Type B pancreatic cell (in vitro differentiated cells): ENCODE data around the gene FAM170B. TPM values are rescaled to one million over a fixed set of nuclear protein-coding genes. Genes with fewer than 3 reads are reported as not detected.
A peak's percentile ranks its signal among the peaks of the same experiment; 100 is the strongest.

Source experiments
- DNase-seq: peaks from one replicate; pipeline ENCODE4 v3.0.0; 2021; ENCODE audit warnings: mixed read lengths; ENCODE audit not compliant: unreplicated experiment; ENCODE audit errors: extremely low spot score
- H3K27ac Mint-ChIP-seq: 2 replicates; pipeline ENCODE4 v1.8.0; 2021; ENCODE audit warnings: mild to moderate bottlenecking, mixed read lengths
- H3K27me3 Mint-ChIP-seq: 2 replicates; pipeline ENCODE4 v1.8.0; 2021; ENCODE audit warnings: mixed read lengths
- H3K36me3 Mint-ChIP-seq: 2 replicates; pipeline ENCODE4 v1.8.0; 2021; ENCODE audit warnings: mixed read lengths
- H3K4me1 Mint-ChIP-seq: one replicate; pipeline ENCODE4 v1.8.0; 2021; ENCODE audit warnings: mixed read lengths; ENCODE audit not compliant: unreplicated experiment
- H3K4me3 Mint-ChIP-seq: 2 replicates; pipeline ENCODE4 v1.8.0; 2021; ENCODE audit warnings: mild to moderate bottlenecking, mixed read lengths
- H3K9me3 Mint-ChIP-seq: 2 replicates; pipeline ENCODE4 v1.8.0; 2021; ENCODE audit warnings: mixed read lengths
- total RNA-seq: library from RNA; stranded (reverse); gene quantifications from 2 replicates; pipeline ENCODE4 v1.2.1, GENCODE V29; 2021; ENCODE audit warnings: low replicate concordance
- TF ChIP-seq, protein P1 (sequence below): fragments of 200-600 bp; sonication (generic); conservative IDR thresholded peaks from 2 replicates; pipeline ENCODE4 v1.5.0; 2021; ENCODE audit warnings: antibody characterized with exemption, mild to moderate bottlenecking

FAM170B gene
- total RNA-seq, 1 donor from 2014 or later = not detected

GRCh38 chr10:49117376-49118070, 16.3 kb downstream of the FAM170B start:
- no peak overlapping the region for H3K27ac Mint-ChIP-seq
- no peak for DNase-seq
- H3K4me1 Mint-ChIP-seq = no peaks in the 10 kb centered on the region
- no peaks in the 10 kb centered on the region for H3K9me3 Mint-ChIP-seq
- no peaks in the 10 kb centered on the region for H3K36me3 Mint-ChIP-seq
- peaks cover 58% of the 10 kb centered on the region for H3K27me3 Mint-ChIP-seq
- no peak overlapping the region for H3K4me3 Mint-ChIP-seq
- TF ChIP-seq, protein P1, sequence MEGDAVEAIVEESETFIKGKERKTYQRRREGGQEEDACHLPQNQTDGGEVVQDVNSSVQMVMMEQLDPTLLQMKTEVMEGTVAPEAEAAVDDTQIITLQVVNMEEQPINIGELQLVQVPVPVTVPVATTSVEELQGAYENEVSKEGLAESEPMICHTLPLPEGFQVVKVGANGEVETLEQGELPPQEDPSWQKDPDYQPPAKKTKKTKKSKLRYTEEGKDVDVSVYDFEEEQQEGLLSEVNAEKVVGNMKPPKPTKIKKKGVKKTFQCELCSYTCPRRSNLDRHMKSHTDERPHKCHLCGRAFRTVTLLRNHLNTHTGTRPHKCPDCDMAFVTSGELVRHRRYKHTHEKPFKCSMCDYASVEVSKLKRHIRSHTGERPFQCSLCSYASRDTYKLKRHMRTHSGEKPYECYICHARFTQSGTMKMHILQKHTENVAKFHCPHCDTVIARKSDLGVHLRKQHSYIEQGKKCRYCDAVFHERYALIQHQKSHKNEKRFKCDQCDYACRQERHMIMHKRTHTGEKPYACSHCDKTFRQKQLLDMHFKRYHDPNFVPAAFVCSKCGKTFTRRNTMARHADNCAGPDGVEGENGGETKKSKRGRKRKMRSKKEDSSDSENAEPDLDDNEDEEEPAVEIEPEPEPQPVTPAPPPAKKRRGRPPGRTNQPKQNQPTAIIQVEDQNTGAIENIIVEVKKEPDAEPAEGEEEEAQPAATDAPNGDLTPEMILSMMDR = no peak

- Mint-ChIP-seq H3K27me3 (peaks cover 58% of the 10 kb centered on the region), H3K27ac (no peak overlapping the region), H3K36me3 (no peaks in the 10 kb centered on the region), H3K4me3 (no peak overlapping the region), H3K9me3 (no peaks in the 10 kb centered on the region), H3K4me1 (no peaks in the 10 kb centered on the region)
- TF ChIP-seq, protein P1 = no peak
- peak; percentile 48 for DNase-seq
Observed at GRCh38 chr10:49116509-49117375, 17.1 kb downstream of the FAM170B start.

DNA sequence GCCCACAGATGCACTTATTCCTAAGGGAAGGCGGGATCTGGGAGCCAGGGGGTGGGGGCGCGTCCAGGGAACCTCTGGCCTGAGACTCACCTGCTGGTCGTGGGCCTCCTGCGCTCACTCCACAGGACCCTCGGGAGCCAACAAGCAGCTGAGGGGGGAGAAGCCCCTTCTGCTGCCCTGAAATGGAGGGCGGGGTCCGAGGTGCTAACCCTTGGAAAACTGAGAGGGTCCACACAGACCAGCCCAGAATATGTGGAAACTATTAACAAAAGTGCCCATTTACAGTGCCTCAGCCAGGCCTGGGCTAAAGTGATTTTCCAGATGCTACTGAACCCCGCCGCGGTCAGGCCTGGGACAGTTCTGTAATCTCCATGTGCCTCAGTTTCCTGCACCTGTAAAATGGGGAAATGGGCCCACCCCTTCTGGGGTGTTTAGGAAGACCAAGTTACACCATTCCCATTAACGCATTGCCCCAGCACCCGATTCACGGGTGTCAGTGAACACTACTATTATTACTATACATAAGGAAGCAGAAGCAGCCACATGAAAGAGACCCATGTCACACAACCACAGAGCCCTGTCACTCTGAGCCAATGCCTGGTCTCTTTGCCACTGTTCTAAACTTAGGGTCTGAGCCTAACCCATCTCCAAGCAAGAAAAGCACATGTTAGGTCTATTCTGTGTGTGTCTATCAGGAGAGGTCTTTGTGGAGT, 17.9 kb downstream of the FAM170B start:
- no peak overlapping the region for H3K27ac Mint-ChIP-seq
- peak overlapping the region; percentile 66 for H3K4me3 Mint-ChIP-seq
- no peak for DNase-seq
- TF ChIP-seq, protein P1 = no peak
- H3K4me1 Mint-ChIP-seq = no peaks in the 10 kb centered on the region
- H3K27me3 Mint-ChIP-seq = peaks cover 54% of the 10 kb centered on the region
- no peaks in the 10 kb centered on the region for H3K9me3 Mint-ChIP-seq
- no peaks in the 10 kb centered on the region for H3K36me3 Mint-ChIP-seq

- TF ChIP-seq, protein P1 = no peak
- H3K27me3 Mint-ChIP-seq = peaks cover 52% of the 10 kb centered on the region
- peak within 1 kb of the TSS; percentile 31 for H3K27ac Mint-ChIP-seq
- no peaks in the 10 kb centered on the region for H3K4me1 Mint-ChIP-seq
- no peaks in the 10 kb centered on the region for H3K36me3 Mint-ChIP-seq
- H3K4me3 Mint-ChIP-seq = peak within 1 kb of the TSS; percentile 86
- no peak for DNase-seq
- H3K9me3 Mint-ChIP-seq = no peaks in the 10 kb centered on the region
Observed at GRCh38 chr10:49115015-49115795, 18.6 kb downstream of the FAM170B start, which contains the start of gene VSTM4. Gene VSTM4 (minus strand): TSS chr10:49115522. CDS start chr10:49115485, 37 bp downstream.

DNA sequence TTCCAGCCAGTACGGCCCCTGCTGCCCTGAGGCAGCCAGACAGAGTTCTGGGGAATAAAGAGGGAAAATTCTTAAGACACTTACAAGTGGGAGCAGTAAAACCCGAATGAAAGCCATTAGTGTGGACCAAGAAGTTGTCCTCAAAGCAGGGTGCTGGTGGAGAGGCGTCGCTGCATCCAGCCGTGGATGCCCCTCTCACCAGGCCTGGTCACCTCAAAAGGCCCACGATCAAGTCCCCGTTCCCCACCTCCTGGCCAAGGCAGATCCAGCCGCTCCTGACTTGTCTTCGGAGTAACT, 19.2 kb downstream of the FAM170B start:
- Mint-ChIP-seq H3K27me3 (peaks cover 51% of the 10 kb centered on the region), H3K36me3 (no peaks in the 10 kb centered on the region), H3K4me3 (peak overlapping the region; percentile 86), H3K9me3 (no peaks in the 10 kb centered on the region), H3K4me1 (no peaks in the 10 kb centered on the region), H3K27ac (peak overlapping the region; percentile 31)
- DNase-seq = no peak
- TF ChIP-seq, protein P1 = no peak
